GM19395 (cell line): ENCODE measurements around the gene SLC44A1.

Source experiments
- ATAC-seq: cut with Tn5 transposase; IDR thresholded peaks from one replicate; pipeline ENCODE4 v1.9.1; 2021; ENCODE audit warnings: mild to moderate bottlenecking, moderate library complexity; ENCODE audit not compliant: unreplicated experiment

SLC44A1 gene

GRCh38 chr9:105244003-105244733 lies at the start of gene SLC44A1:
SLC44A1 (plus strand) TSS chr9:105244651; CDS start chr9:105244869, 218 bp downstream.
- ATAC-seq, result peak; percentile 85

- no peak for ATAC-seq
Observed at GRCh38 chr9:105195259-105195658, 49.2 kb upstream of the SLC44A1 start.

GRCh38 chr9:105198023-105198422 lies 46.4 kb upstream of the SLC44A1 start:
- no peak for ATAC-seq

DNA sequence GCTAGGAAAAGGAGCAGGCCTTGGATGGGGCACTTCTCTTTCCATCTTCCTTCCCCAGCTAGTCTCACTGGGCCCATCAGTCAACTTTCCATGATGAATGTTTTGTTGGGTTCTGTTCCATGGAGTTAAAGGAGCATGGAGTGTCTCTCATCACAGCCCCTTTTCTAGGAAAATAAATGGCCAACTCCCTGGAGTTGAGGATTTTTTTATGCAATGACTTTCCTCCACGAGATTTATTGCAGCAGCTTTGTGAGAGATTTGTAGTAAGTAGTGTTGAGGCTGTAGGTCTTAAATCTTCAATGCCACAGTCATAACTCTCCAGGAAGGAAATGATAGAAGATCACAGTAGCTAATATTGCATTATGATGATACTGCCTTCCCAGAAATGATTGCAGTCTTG lies 45.6 kb upstream of the SLC44A1 start:
- no peak for ATAC-seq

DNA sequence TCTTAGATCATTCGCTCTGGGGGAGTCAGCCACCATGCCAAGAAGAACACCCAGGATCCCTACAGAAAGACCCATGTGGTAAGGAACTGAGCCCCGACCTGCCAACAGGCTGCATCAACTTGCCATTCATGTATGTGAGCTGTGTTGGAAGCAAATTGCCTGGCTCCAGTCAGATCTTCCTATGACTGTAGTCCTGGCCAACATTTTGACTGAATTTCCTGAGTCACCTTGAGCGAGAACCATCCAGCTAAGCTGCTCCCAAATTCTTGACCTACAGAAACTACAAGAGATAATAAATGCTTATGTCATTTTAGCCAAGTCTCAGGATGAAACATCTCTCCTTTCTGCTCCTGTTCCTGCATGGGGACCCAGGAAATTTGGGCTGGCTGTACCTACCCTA lies 40.0 kb upstream of the SLC44A1 start:
- no peak for ATAC-seq

DNA sequence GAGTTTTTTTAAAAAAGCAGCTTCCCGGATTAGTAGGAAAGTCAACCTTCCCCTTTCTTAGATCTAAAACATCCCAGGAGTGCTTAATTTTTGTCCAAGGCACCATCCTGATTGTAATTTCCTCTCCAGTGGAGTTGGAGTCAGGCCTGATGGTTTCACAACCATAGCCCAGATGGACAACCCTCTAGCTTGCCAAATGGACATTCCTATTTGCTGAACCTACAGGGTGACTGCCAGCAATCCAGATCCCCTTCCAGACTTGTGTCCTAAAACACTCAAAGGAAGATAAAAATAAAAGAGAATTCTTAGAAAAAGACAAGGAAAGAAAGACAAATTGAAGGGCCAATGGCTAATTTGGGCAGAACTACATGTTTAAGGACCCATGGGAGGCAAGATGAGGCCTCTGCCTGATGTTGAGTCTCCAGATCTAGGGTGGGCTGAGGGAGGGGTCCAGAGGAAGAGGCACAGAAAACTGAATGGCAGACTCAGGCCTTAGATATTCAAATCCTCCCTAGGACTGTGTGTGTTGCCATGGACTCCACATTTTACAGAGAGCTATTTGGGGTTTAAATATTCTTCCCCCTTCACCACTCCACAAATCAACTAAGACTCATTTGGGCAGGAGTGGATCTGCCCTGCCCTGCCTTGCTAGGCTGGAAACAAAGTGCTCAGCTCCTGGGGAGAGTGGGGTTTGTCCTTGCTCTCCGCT lies 38.5 kb upstream of the SLC44A1 start:
- ATAC-seq, result no peak

- ATAC-seq, result no peak
Observed at GRCh38 chr9:105206496-105206820, 38.0 kb upstream of the SLC44A1 start.

- no peak for ATAC-seq
Observed at GRCh38 chr9:105206821-105207699, 37.4 kb upstream of the SLC44A1 start.

- no peak for ATAC-seq
Observed at GRCh38 chr9:105216440-105217178, 27.8 kb upstream of the SLC44A1 start.

DNA sequence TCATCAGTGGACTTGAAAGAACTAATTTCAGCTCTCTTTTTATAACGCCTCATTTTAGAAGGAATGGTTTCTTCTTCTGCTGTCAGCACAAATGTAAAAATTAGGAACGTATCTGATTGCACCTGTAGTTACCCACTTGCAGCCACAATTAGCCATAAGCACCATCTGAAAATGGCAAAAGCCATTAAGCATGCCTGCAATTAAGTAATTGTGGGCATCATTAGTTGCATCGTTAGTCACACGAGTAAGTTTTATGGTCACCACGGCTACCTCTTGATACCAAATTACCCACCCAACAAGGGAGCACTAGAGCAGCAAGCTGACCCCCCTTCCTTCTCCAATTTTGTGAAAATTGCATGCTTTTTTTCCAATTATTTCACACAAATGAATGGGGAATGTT lies 25.8 kb upstream of the SLC44A1 start:
- no peak for ATAC-seq

GRCh38 chr9:105219291-105219805 lies 25.1 kb upstream of the SLC44A1 start:
- ATAC-seq, result no peak

- ATAC-seq, result no peak
Observed at GRCh38 chr9:105220451-105220850, 24.0 kb upstream of the SLC44A1 start.

DNA sequence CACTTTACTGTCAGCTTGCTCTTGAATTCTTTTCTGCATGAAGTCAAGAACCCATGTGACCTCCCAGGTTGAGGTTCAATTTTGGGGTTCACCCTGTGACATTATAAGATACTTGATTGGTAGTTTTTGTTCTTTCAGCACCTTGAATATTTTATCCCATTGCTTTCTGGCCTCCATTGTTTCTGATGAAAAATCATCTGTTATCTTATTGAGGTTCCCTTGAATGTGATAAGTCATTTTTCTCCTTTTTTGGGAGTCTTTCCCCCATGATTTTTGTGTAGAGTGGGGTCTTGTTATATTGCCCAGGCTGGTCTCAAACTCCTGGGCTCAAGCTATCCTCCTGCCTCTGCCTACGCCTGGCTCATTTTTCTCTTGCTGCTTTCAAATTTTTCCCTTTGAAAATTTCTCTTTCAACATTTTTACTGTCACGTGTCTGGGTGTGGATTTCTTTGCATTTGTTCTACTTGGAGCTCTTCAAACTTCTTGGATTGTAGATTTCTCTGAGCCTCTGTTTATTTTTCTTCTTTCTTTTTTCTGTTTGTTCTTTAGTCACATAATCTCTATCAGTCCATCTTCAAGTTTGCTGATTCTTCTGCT lies 20.8 kb upstream of the SLC44A1 start:
- no peak for ATAC-seq

GRCh38 chr9:105226055-105226454 lies 18.4 kb upstream of the SLC44A1 start:
- no peak for ATAC-seq

- ATAC-seq, result no peak
Observed at GRCh38 chr9:105232207-105232606, 12.2 kb upstream of the SLC44A1 start.

DNA sequence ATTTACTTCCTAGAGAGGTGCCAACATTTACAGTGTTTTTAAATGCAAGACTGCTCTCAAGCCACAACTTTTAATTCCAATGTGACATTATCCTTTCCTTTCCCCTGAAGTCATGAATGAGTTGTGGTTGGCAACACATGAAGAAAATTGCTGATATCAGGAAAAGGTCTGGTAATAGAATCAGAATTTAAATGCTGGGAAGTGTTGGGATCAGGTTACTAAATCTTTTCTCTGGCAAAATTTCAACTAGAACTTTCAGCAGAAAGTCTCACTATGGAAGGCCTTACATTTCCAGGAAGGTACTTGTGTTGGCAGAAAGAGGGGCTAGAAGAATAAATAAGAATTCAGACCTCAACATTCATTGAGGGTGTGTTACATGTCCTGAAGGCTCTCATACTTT lies 10.6 kb upstream of the SLC44A1 start:
- ATAC-seq, result no peak

GRCh38 chr9:105236261-105236660 lies 8.2 kb upstream of the SLC44A1 start:
- ATAC-seq, result no peak

DNA sequence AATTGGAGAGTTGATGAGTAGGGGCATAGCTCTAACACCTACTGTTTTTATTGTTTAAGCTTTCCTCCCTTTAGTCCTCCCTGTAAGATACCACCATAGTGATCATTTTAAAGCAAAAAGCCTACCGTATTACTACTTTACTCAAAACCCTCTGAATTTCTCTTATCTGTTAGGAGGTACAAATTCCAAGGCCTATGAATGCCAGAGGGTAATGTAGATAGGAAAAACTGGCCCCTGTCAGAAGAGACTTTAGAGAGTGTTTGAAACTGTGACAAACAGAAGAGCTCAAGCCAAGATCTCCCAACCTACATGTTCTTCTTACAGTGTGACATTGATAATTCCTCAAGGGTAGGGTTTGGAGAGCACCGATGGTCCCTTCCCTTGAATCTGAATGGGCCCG lies 7.2 kb upstream of the SLC44A1 start:
- no peak for ATAC-seq

- no peak for ATAC-seq
Observed at GRCh38 chr9:105238302-105238701, 6.1 kb upstream of the SLC44A1 start.

DNA sequence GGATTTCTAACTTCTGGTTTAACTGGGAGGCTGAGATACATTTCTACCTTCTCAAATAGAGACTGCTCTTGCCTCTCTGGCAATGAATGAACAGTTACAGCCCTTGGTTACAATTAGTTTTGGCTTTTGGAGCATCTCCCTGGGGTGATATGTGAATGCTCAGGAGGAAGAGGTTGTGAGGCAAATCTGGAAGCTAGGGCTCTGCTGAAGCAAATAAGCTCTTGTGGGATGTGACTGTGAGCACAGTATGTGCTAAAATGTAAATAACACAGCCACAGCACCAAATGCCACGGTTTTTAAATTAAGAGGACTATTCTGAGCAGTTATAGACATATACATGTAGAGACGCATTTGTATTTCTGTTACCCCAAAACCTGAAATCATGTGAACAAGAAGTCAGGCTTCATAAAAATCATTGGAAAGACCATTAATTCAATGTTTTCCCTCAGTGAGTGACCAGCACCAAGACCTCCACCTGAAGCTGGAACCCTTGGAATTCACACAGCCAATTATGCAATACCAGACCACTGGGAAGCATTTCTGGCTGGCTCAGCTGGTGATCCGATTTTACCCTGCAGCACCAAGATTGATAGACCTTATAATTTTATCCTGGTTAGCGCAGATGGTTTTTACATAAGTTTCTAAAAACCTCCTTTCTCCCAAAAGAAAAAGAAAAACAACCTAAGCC lies 3.0 kb upstream of the SLC44A1 start:
- ATAC-seq, result no peak
